ENCODE results near the gene USP44. TPM values are rescaled to one million over a fixed set of nuclear protein-coding genes. Genes with fewer than 3 reads are reported as not detected.

Gene USP44
- total RNA-seq, 1 donor: 1.8 TPM

DNA sequence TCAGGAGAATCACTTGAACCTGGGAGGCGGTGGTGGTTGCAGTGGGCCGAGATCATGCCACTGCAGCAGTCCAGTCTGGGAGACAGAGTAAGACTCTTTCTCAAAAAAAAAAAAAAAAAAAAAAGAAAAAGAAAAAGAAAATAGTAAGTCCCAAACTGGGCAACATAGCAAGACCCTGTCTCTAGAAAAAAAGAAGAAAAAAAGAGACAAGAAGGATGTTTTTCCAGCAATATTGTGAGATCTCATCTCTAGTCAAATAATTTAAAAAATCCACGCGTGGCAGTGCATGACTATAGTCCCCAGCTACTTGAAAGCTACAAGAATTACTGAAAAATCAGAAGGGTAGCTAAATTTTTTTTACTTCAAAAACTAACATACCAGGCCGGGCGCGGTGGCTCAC is 8.0 kb downstream of the USP44 start:
- no peak overlapping the region for H3K4me3 ChIP-seq (ENCODE audit: low read depth, low read length)
- TF ChIP-seq, protein P1, sequence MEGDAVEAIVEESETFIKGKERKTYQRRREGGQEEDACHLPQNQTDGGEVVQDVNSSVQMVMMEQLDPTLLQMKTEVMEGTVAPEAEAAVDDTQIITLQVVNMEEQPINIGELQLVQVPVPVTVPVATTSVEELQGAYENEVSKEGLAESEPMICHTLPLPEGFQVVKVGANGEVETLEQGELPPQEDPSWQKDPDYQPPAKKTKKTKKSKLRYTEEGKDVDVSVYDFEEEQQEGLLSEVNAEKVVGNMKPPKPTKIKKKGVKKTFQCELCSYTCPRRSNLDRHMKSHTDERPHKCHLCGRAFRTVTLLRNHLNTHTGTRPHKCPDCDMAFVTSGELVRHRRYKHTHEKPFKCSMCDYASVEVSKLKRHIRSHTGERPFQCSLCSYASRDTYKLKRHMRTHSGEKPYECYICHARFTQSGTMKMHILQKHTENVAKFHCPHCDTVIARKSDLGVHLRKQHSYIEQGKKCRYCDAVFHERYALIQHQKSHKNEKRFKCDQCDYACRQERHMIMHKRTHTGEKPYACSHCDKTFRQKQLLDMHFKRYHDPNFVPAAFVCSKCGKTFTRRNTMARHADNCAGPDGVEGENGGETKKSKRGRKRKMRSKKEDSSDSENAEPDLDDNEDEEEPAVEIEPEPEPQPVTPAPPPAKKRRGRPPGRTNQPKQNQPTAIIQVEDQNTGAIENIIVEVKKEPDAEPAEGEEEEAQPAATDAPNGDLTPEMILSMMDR (IDR thresholded peaks at IDR 0.05; ENCODE audit: insufficient read depth, low read length): no peak
- no peak for DNase-seq (ENCODE audit: low read depth)

DNA sequence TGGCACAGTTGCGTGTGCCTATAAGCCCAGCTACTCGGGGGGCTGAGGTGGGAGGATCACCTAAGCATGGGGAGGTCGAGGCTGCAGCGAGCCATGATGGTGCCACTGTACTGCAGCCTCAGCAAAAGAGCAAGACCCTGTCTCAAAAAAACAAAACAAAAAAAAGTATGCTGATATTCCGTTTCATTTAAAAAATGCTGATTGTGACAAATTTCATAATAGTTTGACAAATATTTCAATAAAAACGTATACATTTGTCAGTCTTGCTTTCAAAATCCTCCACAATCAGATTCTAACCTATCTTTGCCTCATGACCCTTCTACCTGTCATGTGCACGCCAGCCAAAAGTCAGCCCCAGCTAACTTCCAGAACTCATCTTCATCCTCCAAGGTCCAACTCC is 9.8 kb downstream of the USP44 start:
- TF ChIP-seq, protein P1 (IDR thresholded peaks at IDR 0.05; ENCODE audit: insufficient read depth, low read length): no peak
- no peak for DNase-seq (ENCODE audit: low read depth)
- H3K4me3 ChIP-seq (ENCODE audit: low read depth, low read length): no peak overlapping the region

DNA sequence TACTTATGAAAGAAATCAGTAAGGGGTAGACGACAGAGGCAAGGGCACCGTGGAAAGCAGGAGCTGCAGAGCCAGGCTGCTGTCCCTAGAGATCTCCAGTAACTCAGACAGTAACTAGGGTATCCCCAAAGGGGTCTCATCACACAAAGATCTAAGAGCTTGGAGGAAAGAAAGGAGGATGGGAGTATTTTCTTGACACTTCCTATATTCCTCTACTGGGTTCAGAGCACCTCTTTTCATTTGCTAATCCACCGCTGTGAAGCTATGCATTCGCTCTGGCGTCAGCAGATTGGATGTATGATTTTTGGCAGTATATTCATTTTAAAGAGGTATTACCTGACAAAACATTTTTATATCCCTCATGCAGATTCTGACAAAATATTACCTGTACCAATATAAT is 12.6 kb downstream of the USP44 start:
- TF ChIP-seq, protein P1 (IDR thresholded peaks at IDR 0.05; ENCODE audit: insufficient read depth, low read length): no peak
- no peak for DNase-seq (ENCODE audit: low read depth)
- no peak overlapping the region for H3K4me3 ChIP-seq (ENCODE audit: low read depth, low read length)

DNA sequence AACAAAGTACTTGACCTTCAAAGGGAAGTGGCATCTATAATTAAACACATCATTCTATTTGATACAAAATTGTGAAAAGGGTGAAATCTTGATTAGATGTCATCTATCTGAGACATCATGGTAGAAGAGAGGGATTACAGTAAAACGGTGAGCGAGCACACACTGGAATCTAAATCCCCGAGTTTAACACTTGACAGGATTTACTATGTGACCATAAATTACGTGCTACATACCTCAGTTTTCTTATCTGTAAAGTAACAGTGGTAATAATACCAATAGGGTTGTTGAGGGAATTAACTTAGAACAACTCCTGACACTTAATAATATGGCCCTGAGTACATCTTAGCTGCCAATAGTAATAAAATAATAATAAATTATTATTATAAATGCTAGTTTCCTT is 13.3 kb downstream of the USP44 start:
- no peak overlapping the region for H3K4me3 ChIP-seq (ENCODE audit: low read depth, low read length)
- DNase-seq (ENCODE audit: low read depth): no peak
- TF ChIP-seq, protein P1 (IDR thresholded peaks at IDR 0.05; ENCODE audit: insufficient read depth, low read length): no peak

DNA sequence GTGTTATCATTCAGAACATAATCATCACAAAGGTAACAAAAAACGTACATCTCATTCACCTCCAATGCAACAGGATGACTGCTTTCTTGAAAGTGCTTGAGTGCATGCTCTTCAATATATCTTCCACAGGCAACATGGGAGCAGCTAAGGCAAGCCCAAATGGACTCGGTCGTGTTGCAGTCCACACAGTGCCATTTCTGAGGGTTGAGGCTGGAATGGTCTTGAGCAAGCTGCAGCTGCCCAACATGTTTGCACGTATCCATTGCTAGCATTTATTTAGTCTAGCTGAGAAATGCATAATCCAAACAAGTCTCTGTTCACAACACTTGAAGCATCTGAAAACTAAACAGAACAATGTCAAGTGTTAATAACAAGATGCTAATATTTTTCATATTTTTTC is 17.3 kb downstream of the USP44 start:
- TF ChIP-seq, protein P1 (IDR thresholded peaks at IDR 0.05; ENCODE audit: insufficient read depth, low read length): no peak
- no peak for DNase-seq (ENCODE audit: low read depth)
- no peak overlapping the region for H3K4me3 ChIP-seq (ENCODE audit: low read depth, low read length)

DNA sequence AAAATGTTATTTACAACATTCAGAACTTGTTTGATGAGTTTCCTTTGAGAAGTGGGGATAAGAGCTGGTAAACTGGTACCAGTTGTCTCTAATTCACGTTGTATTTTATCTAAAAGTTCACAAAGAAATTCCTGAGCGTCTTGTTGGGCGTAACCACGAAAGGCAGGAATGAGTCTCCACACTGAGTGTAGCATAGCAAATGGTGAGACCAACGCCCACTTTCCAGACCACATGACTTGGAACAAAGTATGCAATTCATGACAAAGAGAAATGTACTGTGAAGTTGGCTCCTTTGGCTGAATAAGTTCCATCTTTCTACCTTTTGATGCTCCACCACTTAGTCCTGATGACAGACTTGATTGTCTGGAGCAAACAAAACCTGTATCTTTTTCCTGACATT is 18.4 kb downstream of the USP44 start:
- DNase-seq (ENCODE audit: low read depth): peak; percentile 79
- TF ChIP-seq, protein P1 (IDR thresholded peaks at IDR 0.05; ENCODE audit: insufficient read depth, low read length): no peak
- no peak overlapping the region for H3K4me3 ChIP-seq (ENCODE audit: low read depth, low read length)

DNA sequence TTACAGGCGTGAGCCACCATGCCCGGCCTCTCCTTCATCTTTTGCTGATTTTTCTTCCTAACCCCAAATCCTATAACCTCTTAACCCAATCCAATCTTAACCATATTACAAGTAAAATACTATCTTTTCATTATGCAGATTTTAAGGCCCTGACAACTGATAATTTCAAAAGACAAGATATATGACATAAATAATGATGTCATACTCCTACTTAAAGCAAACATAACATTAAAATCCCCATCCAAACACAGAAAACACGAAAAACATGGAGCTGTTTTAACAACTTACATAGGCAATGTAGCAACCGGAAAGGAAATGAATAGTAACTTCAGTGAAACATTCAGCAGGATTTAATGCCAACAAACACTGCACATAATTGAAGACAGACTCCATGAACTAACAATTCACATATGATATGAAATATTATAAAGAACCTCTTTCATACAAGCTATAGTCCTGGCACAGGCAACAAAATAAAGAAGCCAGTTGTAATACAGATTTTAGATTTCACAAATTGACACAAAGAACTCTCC is 21.5 kb downstream of the USP44 start:
- TF ChIP-seq, protein P1 (IDR thresholded peaks at IDR 0.05; ENCODE audit: insufficient read depth, low read length): no peak
- DNase-seq (ENCODE audit: low read depth): peak; percentile 47
- H3K4me3 ChIP-seq (ENCODE audit: low read depth, low read length): no peak overlapping the region

All from fibroblast of the aortic adventitia (primary cell).